Prostate gland (tissue), 2 donors: ENCODE measurements around the gene SPATA31C2. TPM values are rescaled to one million over a fixed set of nuclear protein-coding genes. Genes with fewer than 3 reads are reported as not detected.
"Not testable (repeated sequence)": the region's sequence is repeated elsewhere in the genome, so short reads cannot be mapped to it uniquely, and the experiment has no call there.

Source experiments
- DNase-seq: peaks from one replicate; pipeline ENCODE4 v3.0.0-alpha.2; 2019; ENCODE audit warnings: low spot score
- H3K27ac ChIP-seq, 2 donors: fragments of 200-600 bp; sonication (generic); 2 replicates each; pipeline ENCODE4 v1.5.1; 2017 to 2019
- H3K27me3 ChIP-seq: fragments of 200-600 bp; sonication (generic); replicated peaks from 2 replicates; pipeline ENCODE4 v1.5.1; 2019; ENCODE audit not compliant: insufficient read depth
- H3K36me3 ChIP-seq, 2 donors: fragments of 200-600 bp; sonication (generic); 1 replicate in 1 of 2; 2 replicates in 1 of 2; pipeline versions ENCODE4 v1.5.1 to v1.8.1; 2017 to 2019
- H3K4me1 ChIP-seq: fragments of 200-600 bp; sonication (generic); replicated peaks from 2 replicates; pipeline ENCODE4 v1.5.1; 2019
- H3K4me3 ChIP-seq, 2 donors: fragments of 200-600 bp; sonication (generic); 2 replicates each; pipeline ENCODE4 v1.5.1; 2017 to 2019
- H3K9me3 ChIP-seq: fragments of 200-600 bp; sonication (generic); 2 replicates; pipeline ENCODE4 v1.5.1; 2017
- POLR2A ChIP-seq: fragments of 450-650 bp; IDR thresholded peaks from one replicate; pipeline ENCODE4 v1.6.1; 2016; ENCODE audit warnings: antibody characterized with exemption, mild to moderate bottlenecking
- POLR2AphosphoS5 ChIP-seq: sonication (generic); formaldehyde crosslinking; IDR thresholded peaks from one replicate; pipeline ENCODE4 v1.6.1; 2017; ENCODE audit warnings: antibody characterized with exemption
- WGBS: methylation state at CpG from one replicate; pipeline ENCODE4 v1.1.5; 2018; 5-methylcytosine and 5-hydroxymethylcytosine counted together
- intact Hi-C: fragments of 100-400 bp; cut with DNase I; formaldehyde crosslinking; loops from one replicate; pipeline ENCODE4 v1.14.2; 2022
- total RNA-seq, 2 donors: library from RNA; depleted of rRNA; stranded (reverse); fragments of >200 nt; gene quantifications; one replicate each; pipeline ENCODE4 v1.1.0, GENCODE V29; 2016
- TF ChIP-seq, protein P1 (sequence below), 4 experiments: fragments of 200-600 bp in 2 of 4; fragments of 450-650 bp in 2 of 4; sonication (generic) in 2 of 4; IDR thresholded peaks; 1 replicate in 3 of 4; 2 replicates in 1 of 4; pipeline ENCODE4 v1.5.1; 2016 to 2019; ENCODE audit warnings: antibody characterized with exemption in 4 of 4, mild to moderate bottlenecking in 2 of 4, moderate library complexity in 2 of 4

The SPATA31C2 gene
- total RNA-seq, 2 donors from 2014 or later = 0.28 TPM; not detected in 1

DNA sequence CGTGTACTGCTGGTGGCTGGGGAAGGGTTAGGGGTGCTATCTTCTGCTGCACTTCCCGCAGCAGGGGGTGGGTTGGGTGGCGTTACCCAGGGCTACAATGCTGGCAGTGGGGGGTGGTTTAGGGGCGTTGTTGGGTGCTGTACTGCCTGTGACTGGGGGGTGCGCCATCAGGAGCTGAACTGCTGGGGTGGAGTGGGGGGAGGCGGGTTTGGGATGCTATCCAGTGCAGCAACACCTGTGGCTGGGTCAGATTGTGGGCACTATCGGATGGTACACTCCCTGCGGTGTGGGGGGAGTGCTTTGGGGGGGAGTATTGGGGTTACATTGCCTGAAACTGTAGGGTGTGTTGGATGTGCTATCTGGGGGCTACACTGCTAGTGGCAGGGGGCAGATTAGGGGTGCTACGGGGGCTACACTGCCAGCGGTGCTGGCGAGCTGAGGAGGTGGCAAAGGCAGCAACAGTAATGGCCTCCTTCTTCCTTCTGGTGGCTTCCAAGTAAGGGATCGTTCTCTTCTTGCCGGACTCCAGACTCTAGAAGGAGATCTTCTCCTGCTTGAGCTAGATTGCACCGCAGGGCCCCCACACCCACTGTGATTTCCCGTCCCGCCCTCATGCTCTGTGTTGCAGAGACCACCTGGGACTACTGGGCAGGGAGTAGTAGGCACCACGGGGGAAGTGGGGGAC, 23.9 kb downstream of the SPATA31C2 start:
- H3K4me1 ChIP-seq, H3K9me3 ChIP-seq, H3K4me3 ChIP-seq, intact Hi-C loops, H3K27me3 ChIP-seq, DNase-seq, H3K27ac ChIP-seq, H3K36me3 ChIP-seq: not testable (repeated sequence)
- 96% methylated on average over 17 of the region's 17 CpGs for whole genome bisulfite sequencing

DNA sequence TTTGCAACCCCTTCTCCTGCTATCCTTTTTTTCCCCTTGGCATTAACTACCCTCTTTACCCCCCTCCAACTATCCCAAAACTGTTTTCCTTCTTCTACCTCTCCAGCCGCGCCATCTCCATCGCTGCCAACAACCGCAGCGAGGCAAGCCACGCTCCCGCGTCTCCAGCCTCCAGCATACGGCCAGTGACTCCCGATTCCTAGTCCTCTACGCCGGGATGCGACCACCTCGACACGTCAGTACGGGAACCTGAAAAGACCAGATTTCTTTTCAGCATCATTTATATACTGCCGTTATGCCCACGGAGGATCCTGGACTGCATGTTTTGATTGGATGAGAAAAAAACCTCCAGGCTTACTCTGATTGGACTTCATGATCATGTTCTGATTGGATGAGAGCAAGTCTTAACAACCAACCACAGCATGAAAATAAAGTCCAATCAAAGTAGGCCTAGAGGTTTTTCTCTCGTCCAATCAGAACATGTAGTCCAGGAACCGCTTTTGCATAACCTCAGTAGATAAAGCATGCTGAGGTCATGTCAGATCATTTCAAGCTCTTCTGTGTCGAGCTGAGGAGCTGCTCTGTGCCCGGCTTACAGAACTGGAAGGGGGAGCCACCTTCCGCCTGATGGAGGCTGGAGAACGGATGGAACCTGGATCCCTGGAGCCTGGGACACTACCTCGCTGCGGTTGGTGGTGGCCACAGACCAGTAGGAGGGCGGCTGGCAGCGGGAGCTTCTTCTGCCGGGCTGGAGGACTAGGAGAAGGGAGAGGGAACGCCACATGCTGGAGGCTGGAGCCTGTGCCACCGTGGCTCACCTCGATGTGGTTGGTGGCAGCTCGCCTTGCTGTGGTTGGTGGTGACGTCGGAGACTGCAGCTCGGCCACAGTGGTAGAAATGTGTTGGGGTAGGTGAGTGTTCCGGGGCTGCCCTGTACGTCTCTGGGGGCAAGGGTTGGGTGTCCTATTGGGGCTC, 24.8 kb downstream of the SPATA31C2 start:
- H3K9me3 ChIP-seq, DNase-seq, intact Hi-C loops, H3K4me3 ChIP-seq, H3K4me1 ChIP-seq, H3K27me3 ChIP-seq, H3K36me3 ChIP-seq, H3K27ac ChIP-seq: not testable (repeated sequence)
- WGBS = 96% methylated on average over 38 of the region's 38 CpGs

DNA sequence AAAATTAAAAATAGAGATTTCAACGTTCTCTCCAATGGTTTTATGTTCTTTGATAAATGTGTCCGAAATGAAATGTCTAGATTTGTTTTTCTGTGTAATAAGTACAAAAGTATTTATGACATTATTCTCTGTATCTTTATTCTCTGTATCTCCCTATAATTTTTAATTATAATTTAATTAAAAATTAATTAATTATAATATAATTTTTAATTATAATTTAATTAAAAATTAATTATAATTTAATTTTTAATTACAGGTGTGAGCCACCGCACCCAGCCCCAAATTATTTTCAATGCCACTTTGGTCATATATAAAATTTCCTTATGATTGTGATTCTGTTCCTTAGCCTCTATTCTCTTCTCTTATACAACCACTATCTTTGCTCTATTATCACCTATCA, 28.2 kb downstream of the SPATA31C2 start:
- Histone ChIP-seq H3K4me1 (no peaks in the 10 kb centered on the region), H3K27me3 (no peaks in the 10 kb centered on the region), H3K4me3 (no peak overlapping the region), H3K27ac (no peak overlapping the region), H3K9me3 (no peaks in the 10 kb centered on the region), H3K36me3 (no peaks in the 10 kb centered on the region)
- intact Hi-C loops = no loop called here
- TF ChIP-seq, protein P1, sequence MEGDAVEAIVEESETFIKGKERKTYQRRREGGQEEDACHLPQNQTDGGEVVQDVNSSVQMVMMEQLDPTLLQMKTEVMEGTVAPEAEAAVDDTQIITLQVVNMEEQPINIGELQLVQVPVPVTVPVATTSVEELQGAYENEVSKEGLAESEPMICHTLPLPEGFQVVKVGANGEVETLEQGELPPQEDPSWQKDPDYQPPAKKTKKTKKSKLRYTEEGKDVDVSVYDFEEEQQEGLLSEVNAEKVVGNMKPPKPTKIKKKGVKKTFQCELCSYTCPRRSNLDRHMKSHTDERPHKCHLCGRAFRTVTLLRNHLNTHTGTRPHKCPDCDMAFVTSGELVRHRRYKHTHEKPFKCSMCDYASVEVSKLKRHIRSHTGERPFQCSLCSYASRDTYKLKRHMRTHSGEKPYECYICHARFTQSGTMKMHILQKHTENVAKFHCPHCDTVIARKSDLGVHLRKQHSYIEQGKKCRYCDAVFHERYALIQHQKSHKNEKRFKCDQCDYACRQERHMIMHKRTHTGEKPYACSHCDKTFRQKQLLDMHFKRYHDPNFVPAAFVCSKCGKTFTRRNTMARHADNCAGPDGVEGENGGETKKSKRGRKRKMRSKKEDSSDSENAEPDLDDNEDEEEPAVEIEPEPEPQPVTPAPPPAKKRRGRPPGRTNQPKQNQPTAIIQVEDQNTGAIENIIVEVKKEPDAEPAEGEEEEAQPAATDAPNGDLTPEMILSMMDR (IDR thresholded peaks at IDR 0.05) = no peak
- TF ChIP-seq POLR2AphosphoS5 = no peak
- no peak for TF ChIP-seq POLR2A
- WGBS = 90% methylated on average over 3 of the region's 3 CpGs
- DNase-seq = no peak

DNA sequence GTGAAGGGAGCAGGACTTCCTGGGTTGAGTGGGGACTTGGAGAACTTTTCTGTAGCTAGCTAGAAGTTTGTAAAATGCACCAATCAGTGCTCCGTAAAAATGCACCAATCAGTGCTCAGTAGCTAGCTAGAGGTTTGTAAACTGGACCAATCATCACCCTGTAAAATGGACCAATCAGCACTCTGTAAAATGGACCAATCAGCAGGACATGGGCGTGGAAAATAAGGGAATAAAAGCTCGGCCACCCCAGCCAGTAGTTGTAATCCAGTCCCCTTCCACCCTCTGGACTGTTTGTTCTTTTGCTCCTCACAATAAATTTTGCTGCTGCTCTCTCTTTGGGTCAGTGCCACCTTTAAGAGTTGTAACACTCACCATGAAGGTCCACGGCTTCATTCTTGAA, 29.5 kb downstream of the SPATA31C2 start:
- Histone ChIP-seq H3K36me3 (no peaks in the 10 kb centered on the region), H3K27ac (no peak overlapping the region), H3K4me3 (no peak overlapping the region), H3K4me1 (no peaks in the 10 kb centered on the region), H3K27me3 (no peaks in the 10 kb centered on the region), H3K9me3 (no peaks in the 10 kb centered on the region)
- intact Hi-C loops = loop anchor here (2.0 to 10.0 kb wide), 2 partner anchors 276 to 470 kb away; partner anchors contain the start of gene SPIN1
- 83% methylated on average over 4 of the region's 4 CpGs for WGBS
- DNase-seq = no peak
- TF ChIP-seq, protein P1 (IDR thresholded peaks at IDR 0.05) = no peak
- TF ChIP-seq POLR2A (no peak), POLR2AphosphoS5 (no peak)

DNA sequence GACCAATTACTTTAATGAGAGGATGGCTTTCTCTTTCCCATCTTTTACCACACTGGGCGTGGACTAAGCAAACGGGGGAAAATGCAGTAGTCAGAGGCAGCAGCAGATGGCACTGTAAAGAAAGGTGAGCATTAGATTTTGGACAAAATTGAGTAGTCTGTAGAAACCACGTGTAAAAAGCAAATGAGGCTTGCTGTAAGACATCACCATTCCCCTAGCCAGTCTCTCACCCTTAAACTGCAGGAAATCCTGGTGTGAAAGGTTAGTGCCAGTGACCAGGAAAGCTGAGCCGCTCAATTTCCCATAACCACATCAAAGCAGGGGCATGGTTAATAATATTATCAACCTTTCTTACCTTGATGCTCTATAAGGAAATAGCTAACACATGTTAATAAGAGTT, 31.8 kb downstream of the SPATA31C2 start:
- Histone ChIP-seq H3K27me3 (no peaks in the 10 kb centered on the region), H3K4me1 (no peaks in the 10 kb centered on the region), H3K9me3 (no peaks in the 10 kb centered on the region), H3K27ac (no peak overlapping the region), H3K36me3 (no peaks in the 10 kb centered on the region), H3K4me3 (no peak overlapping the region)
- WGBS = 14% methylated on average over 4 of the region's 4 CpGs
- intact Hi-C loops = loop anchor here (10.0 kb wide), 1 partner anchor 278 kb away; the partner anchor contains the start of gene SPIN1
- DNase-seq = no peak
- TF ChIP-seq POLR2A = no peak
- TF ChIP-seq, protein P1 (IDR thresholded peaks at IDR 0.05) = peak in 3 of 4 experiments; percentile 47 to 73 (median 70)
- TF ChIP-seq POLR2AphosphoS5 = no peak
